ENCODE measurements around the gene NOL4L.

The NOL4L gene

GRCh38 chr20:32481311-32482142, 103.6 kb downstream of the NOL4L start:
- no peak for DNase-seq

GRCh38 chr20:32480371-32481241, 104.5 kb downstream of the NOL4L start:
- no peak for DNase-seq

GRCh38 chr20:32479697-32480171, 105.4 kb downstream of the NOL4L start:
- no peak for DNase-seq

- DNase-seq: no peak
These were observed 106.1 kb downstream of the NOL4L start for GRCh38 chr20:32479012-32479411.

- no peak for DNase-seq
These were observed 106.6 kb downstream of the NOL4L start for GRCh38 chr20:32478576-32478975.

GRCh38 chr20:32477594-32478512, 107.3 kb downstream of the NOL4L start:
- DNase-seq: no peak

GRCh38 chr20:32476684-32477593, 108.2 kb downstream of the NOL4L start:
- no peak for DNase-seq

- DNase-seq: no peak
These were observed 109.9 kb downstream of the NOL4L start for GRCh38 chr20:32474967-32475811.

- DNase-seq: no peak
These were observed 110.5 kb downstream of the NOL4L start for GRCh38 chr20:32474717-32474966.

GRCh38 chr20:32474009-32474716, 111.0 kb downstream of the NOL4L start:
- no peak for DNase-seq

- DNase-seq: no peak
These were observed 111.7 kb downstream of the NOL4L start for GRCh38 chr20:32473231-32474008.

- DNase-seq: no peak
These were observed 112.4 kb downstream of the NOL4L start for GRCh38 chr20:32472581-32473207.

GRCh38 chr20:32470940-32471339, 114.2 kb downstream of the NOL4L start:
- no peak for DNase-seq

GRCh38 chr20:32470025-32470861, 114.9 kb downstream of the NOL4L start:
- DNase-seq: no peak

- DNase-seq: no peak
These were observed 116.3 kb downstream of the NOL4L start for GRCh38 chr20:32468860-32469259.

- no peak for DNase-seq
These were observed 116.9 kb downstream of the NOL4L start for GRCh38 chr20:32468313-32468640.

GRCh38 chr20:32467506-32468312, 117.4 kb downstream of the NOL4L start:
- DNase-seq: no peak
